H9 (cell line): ENCODE results near the gene C1orf159. TPM values are rescaled to one million over a fixed set of nuclear protein-coding genes. Genes with fewer than 3 reads are reported as not detected.

Experiments used
- DNase-seq: peaks from one replicate; pipeline ENCODE4 v3.0.0-alpha.2; 2017
- H2AFZ ChIP-seq: one replicate; pipeline ENCODE4 v1.6.1; 2013; ENCODE audit warnings: mild to moderate bottlenecking, low read length, control low read depth, moderate library complexity
- H2AK5ac ChIP-seq: 2 replicates; pipeline ENCODE4 v1.6.1; 2013; ENCODE audit warnings: low read length, control low read depth, mixed read lengths; ENCODE audit not compliant: insufficient read length
- H2BK120ac ChIP-seq: one replicate; pipeline ENCODE4 v1.6.1; 2013; ENCODE audit warnings: low read depth, mild to moderate bottlenecking, low read length, control low read depth, inconsistent platforms; ENCODE audit not compliant: poor library complexity, severe bottlenecking
- H2BK12ac ChIP-seq: 2 replicates; pipeline ENCODE4 v1.6.1; 2013; ENCODE audit warnings: low read length, control low read depth, mixed read lengths, low read depth; ENCODE audit not compliant: insufficient read length
- H2BK15ac ChIP-seq: 2 replicates; pipeline ENCODE4 v1.6.1; 2013; ENCODE audit warnings: low read depth, low read length, control low read depth
- H2BK20ac ChIP-seq: one replicate; pipeline ENCODE4 v1.6.1; 2013; ENCODE audit warnings: low read depth, mild to moderate bottlenecking, low read length, control low read depth, inconsistent platforms; ENCODE audit not compliant: poor library complexity, severe bottlenecking
- H2BK5ac ChIP-seq: 2 replicates; pipeline ENCODE4 v1.6.1; 2013; ENCODE audit warnings: low read length, control low read depth, mixed read lengths; ENCODE audit not compliant: insufficient read length
- H3K14ac ChIP-seq: 2 replicates; pipeline ENCODE4 v1.6.1; 2013; ENCODE audit warnings: low read length, control low read depth; ENCODE audit not compliant: insufficient read depth
- H3K18ac ChIP-seq: 2 replicates; pipeline ENCODE4 v1.6.1; 2013; ENCODE audit warnings: low read depth, mild to moderate bottlenecking, mixed read lengths, low read length, control low read depth; ENCODE audit not compliant: insufficient read length
- H3K23ac ChIP-seq: 2 replicates; pipeline ENCODE4 v1.6.1; 2013; ENCODE audit warnings: low read length, control low read depth, mixed read lengths, low read depth; ENCODE audit not compliant: insufficient read length
- H3K23me2 ChIP-seq: 2 replicates; pipeline ENCODE4 v1.6.1; 2013; ENCODE audit warnings: low read depth, mild to moderate bottlenecking, mixed read lengths, low read length, control low read depth; ENCODE audit not compliant: insufficient read length, poor library complexity, severe bottlenecking
- H3K27ac ChIP-seq: 2 replicates; pipeline ENCODE4 v1.5.1; 2013; ENCODE audit warnings: low read length, control low read depth, mixed read lengths, low read depth; ENCODE audit not compliant: insufficient read length
- H3K27me3 ChIP-seq: 2 replicates; pipeline ENCODE4 v1.6.1; 2013; ENCODE audit warnings: low read length, control low read depth, inconsistent platforms; ENCODE audit not compliant: insufficient read depth
- H3K4ac ChIP-seq: 2 replicates; pipeline ENCODE4 v1.6.1; 2013; ENCODE audit warnings: low read depth, mild to moderate bottlenecking, control low read depth, inconsistent platforms, low read length, moderate library complexity
- H3K4me1 ChIP-seq: 2 replicates; pipeline ENCODE4 v1.6.1; 2013; ENCODE audit warnings: low read length, control low read depth, inconsistent platforms; ENCODE audit not compliant: insufficient read depth
- H3K4me2 ChIP-seq: 2 replicates; pipeline ENCODE4 v1.6.1; 2013; ENCODE audit warnings: low read length, control low read depth, mixed read lengths; ENCODE audit not compliant: insufficient read length, insufficient read depth
- H3K56ac ChIP-seq: 2 replicates; pipeline ENCODE4 v1.6.1; 2013; ENCODE audit warnings: low read depth, mild to moderate bottlenecking, mixed read lengths, low read length, control low read depth; ENCODE audit not compliant: insufficient read length
- H3K79me1 ChIP-seq: 2 replicates; pipeline ENCODE4 v1.6.1; 2013; ENCODE audit warnings: low read depth, mild to moderate bottlenecking, moderate library complexity, low read length, control low read depth, inconsistent platforms; ENCODE audit not compliant: insufficient read depth, poor library complexity, severe bottlenecking
- H3K79me2 ChIP-seq: 2 replicates; pipeline ENCODE4 v1.6.1; 2013; ENCODE audit warnings: low read length, control low read depth, inconsistent platforms; ENCODE audit not compliant: insufficient read depth
- H3K9ac ChIP-seq: 2 replicates; pipeline ENCODE4 v1.6.1; 2013; ENCODE audit warnings: low read length, control low read depth, mixed read lengths; ENCODE audit not compliant: insufficient read length; ENCODE audit errors: extremely low read depth
- H3K9me3 ChIP-seq: one replicate; pipeline ENCODE4 v1.6.1; 2013; ENCODE audit warnings: low read depth, low read length, inconsistent platforms; ENCODE audit not compliant: control insufficient read depth
- H3T11ph ChIP-seq: one replicate; pipeline ENCODE4 v1.6.1; 2013; ENCODE audit warnings: mild to moderate bottlenecking, low read length, control low read depth, inconsistent platforms
- H4K20me1 ChIP-seq: one replicate; pipeline ENCODE4 v1.6.1; 2013; ENCODE audit not compliant: control insufficient read depth, insufficient read length, insufficient read depth
- H4K5ac ChIP-seq: 2 replicates; pipeline ENCODE4 v1.6.1; 2013; ENCODE audit warnings: low read depth, mild to moderate bottlenecking, mixed read lengths, low read length, control low read depth; ENCODE audit not compliant: insufficient read length
- H4K8ac ChIP-seq: replicated peaks from 2 replicates; pipeline ENCODE4 v1.6.1; 2013; ENCODE audit warnings: low read length, control low read depth, mixed read lengths, low read depth; ENCODE audit not compliant: insufficient read length
- H4K91ac ChIP-seq: 2 replicates; pipeline ENCODE4 v1.6.1; 2013; ENCODE audit warnings: low read depth, mild to moderate bottlenecking, moderate library complexity, mixed read lengths, low read length, control low read depth; ENCODE audit not compliant: insufficient read length
- H3K27ac Mint-ChIP-seq, 3 experiments: 2 replicates in 2 of 3; 3 replicates in 1 of 3; pipeline ENCODE4 v1.8.0; 2020 to 2021; ENCODE audit warnings: mixed read lengths in 3 of 3, mild to moderate bottlenecking in 1 of 3, moderate library complexity in 1 of 3
- H3K27me3 Mint-ChIP-seq: 2 replicates; pipeline ENCODE4 v1.8.0; 2021; ENCODE audit warnings: low read depth, mild to moderate bottlenecking, moderate library complexity, mixed read lengths
- H3K36me3 Mint-ChIP-seq, 3 experiments: 2 replicates in 2 of 3; 3 replicates in 1 of 3; pipeline ENCODE4 v1.8.0; 2020 to 2021; ENCODE audit warnings: low read depth in 3 of 3, mixed read lengths in 3 of 3; ENCODE audit not compliant: insufficient read depth in 1 of 3
- H3K4me1 Mint-ChIP-seq, 2 experiments: 2 replicates each; pipeline ENCODE4 v1.8.0; 2020; ENCODE audit warnings: mixed read lengths in 2 of 2
- H3K4me3 Mint-ChIP-seq, 2 experiments: 2 replicates in 1 of 2; 3 replicates in 1 of 2; pipeline ENCODE4 v1.8.0; 2020 to 2021; ENCODE audit warnings: mild to moderate bottlenecking in 2 of 2, mixed read lengths in 2 of 2, moderate library complexity in 1 of 2
- H3K9me3 Mint-ChIP-seq, 2 experiments: 2 replicates in 1 of 2; 3 replicates in 1 of 2; pipeline ENCODE4 v1.8.0; 2020; ENCODE audit warnings: mild to moderate bottlenecking in 2 of 2, mixed read lengths in 2 of 2, moderate library complexity in 1 of 2
- WGBS: extraction: QIAGEN DNeasy Blood & Tissue Kit; methylation state at CpG from one replicate; pipeline ENCODE4 v1.1.7; 2013; ENCODE audit warnings: missing lambda C conversion rate, low lambda C conversion rate, mixed read lengths; ENCODE audit not compliant: insufficient read length; ENCODE audit errors: extremely low coverage; 5-methylcytosine and 5-hydroxymethylcytosine counted together
- total RNA-seq: library from RNA; stranded (reverse); gene quantifications from 2 replicates; pipeline ENCODE4 v1.2.1, GENCODE V29; 2021
- TF ChIP-seq, protein P1 (sequence below): fragments of 200-600 bp; sonication (generic); conservative IDR thresholded peaks from 3 replicates; pipeline ENCODE4 v1.8.0; 2021; ENCODE audit warnings: antibody characterized with exemption, mild to moderate bottlenecking

C1orf159 gene
- total RNA-seq, 1 experiment from 2014 or later: 12.3 TPM

- no peak overlapping the region for H3K4me3 Mint-ChIP-seq
- WGBS: no CpG with 5 or more reads among the region's 16 CpGs
These were observed 4.2 kb upstream of the C1orf159 start for GRCh38 chr1:1120096-1120495.

More at GRCh38 chr1:1120096-1120495, 4.2 kb upstream of the C1orf159 start:
- Histone ChIP-seq H2BK120ac (no peak overlapping the region), H3K27ac (no peak overlapping the region), H2AFZ (no peak overlapping the region), H3K56ac (no peak overlapping the region), H3T11ph (no peak overlapping the region), H2BK5ac (no peak overlapping the region), H2AK5ac (no peak overlapping the region), H2BK20ac (no peak overlapping the region), H4K8ac (no peak overlapping the region), H4K20me1 (no peaks in the 10 kb centered on the region), H4K91ac (no peak overlapping the region), H3K18ac (no peak overlapping the region), H3K9me3 (no peaks in the 10 kb centered on the region), H4K5ac (no peak overlapping the region), H3K27me3 (peaks cover 3% of the 10 kb centered on the region; the same call in 1 of the 2 replicates), H3K79me1 (no peaks in the 10 kb centered on the region), H3K23me2 (peaks cover 5% of the 10 kb centered on the region), H2BK15ac (no peak overlapping the region), H3K9ac (no peak overlapping the region), H3K4me1 (no peaks in the 10 kb centered on the region), H3K23ac (no peak overlapping the region), H2BK12ac (no peak overlapping the region), H3K4me2 (no peak overlapping the region), H3K14ac (no peak overlapping the region), H3K79me2 (no peaks in the 10 kb centered on the region), H3K4ac (no peak overlapping the region)
- Mint-ChIP-seq H3K27me3 (peaks cover 50% of the 10 kb centered on the region), H3K27ac (no peak overlapping the region), H3K4me1 (peaks cover under 1 to 3% of the 10 kb centered on the region in 2 experiments), H3K36me3 (peaks cover 0 to 7% (median 0%) of the 10 kb centered on the region in 3 experiments; a peak in 2 of 7 replicates), H3K9me3 (peaks cover 8 to 9% of the 10 kb centered on the region in 2 experiments; a peak in 4 of 5 replicates)
- DNase-seq: no peak
- TF ChIP-seq, protein P1, sequence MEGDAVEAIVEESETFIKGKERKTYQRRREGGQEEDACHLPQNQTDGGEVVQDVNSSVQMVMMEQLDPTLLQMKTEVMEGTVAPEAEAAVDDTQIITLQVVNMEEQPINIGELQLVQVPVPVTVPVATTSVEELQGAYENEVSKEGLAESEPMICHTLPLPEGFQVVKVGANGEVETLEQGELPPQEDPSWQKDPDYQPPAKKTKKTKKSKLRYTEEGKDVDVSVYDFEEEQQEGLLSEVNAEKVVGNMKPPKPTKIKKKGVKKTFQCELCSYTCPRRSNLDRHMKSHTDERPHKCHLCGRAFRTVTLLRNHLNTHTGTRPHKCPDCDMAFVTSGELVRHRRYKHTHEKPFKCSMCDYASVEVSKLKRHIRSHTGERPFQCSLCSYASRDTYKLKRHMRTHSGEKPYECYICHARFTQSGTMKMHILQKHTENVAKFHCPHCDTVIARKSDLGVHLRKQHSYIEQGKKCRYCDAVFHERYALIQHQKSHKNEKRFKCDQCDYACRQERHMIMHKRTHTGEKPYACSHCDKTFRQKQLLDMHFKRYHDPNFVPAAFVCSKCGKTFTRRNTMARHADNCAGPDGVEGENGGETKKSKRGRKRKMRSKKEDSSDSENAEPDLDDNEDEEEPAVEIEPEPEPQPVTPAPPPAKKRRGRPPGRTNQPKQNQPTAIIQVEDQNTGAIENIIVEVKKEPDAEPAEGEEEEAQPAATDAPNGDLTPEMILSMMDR: no peak
